ENCODE measurements around the gene PATJ.

The PATJ gene

DNA sequence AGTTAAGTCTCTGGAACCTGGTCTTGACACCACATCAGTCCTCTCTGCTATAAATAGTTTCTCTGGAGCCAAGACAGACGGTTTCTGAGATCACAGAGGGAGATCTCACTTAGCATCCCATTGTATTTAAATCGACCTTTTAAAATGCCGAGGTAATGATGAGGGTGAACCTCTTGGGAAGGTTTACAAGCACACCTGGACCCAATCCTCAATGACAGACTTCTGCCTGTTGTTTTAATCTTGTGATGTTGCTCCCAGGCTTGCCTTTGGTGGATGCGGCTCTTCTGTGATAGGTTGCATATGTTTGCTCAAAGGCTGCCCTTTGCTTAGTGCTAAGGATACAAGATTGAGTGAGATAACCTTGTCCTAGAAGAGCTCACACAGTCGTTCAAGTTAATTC lies 347.7 kb downstream of the PATJ start:
- no peak for DNase-seq (ENCODE audit: low read depth in 2 of 2)

DNA sequence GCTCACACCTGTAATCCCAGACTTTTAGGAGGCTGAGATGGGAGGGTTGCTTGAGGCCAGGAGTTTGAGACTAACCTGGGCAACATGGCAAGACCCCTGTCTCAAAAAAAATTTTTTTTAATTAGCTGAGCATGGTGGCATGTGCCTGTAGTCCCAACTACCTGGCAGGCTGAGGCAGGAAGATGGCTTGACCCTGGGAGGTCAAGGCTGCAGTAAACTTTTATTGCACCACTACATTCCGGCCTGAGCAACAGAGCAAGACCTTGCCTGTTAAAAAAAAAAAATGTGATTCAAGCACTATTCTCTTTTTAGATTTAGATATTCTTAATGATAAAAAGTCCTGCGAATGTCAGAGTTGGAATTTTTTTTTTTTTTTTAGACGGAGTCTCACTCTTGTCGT lies 349.8 kb downstream of the PATJ start:
- no peak for DNase-seq (ENCODE audit: low read depth in 2 of 2)

DNA sequence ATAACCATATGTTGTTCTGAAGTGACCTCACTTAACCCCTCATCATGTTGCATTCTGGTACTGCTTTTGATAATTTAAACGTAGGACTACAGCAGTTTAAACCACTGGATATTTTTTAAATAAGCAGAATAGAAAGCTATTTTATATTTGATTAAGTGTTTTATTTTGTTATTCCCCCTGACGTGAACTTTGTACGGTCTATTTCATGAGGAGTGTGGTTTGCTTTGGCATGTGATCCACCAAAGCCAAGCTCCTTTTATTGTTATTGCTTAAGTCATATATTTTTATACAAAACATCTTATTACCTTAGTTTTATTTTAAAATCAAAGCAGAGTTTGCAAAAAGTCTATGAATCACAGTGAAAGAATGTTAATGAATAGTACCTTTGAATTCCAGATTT lies 351.0 kb downstream of the PATJ start:
- no peak for DNase-seq (ENCODE audit: low read depth in 2 of 2)

DNA sequence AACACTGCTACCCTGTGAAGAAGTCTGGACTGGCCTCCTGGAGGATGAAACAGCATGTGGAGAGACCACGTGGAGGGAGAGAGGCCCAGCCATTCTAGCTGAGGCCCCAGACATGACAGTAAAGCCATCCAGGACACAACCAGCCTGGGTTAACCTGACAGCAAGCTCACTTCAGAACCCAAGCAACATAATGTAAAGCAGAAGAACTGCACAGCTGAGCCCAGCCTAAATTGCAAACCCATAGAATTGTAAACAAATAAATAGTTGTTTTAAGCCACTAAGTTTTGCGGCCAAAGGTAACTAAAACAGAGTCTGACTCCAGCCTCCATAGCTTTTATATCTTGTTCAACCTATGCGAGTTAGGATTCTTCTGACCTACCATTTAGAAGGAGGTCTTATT lies 355.2 kb downstream of the PATJ start:
- no peak for DNase-seq (ENCODE audit: low read depth in 2 of 2)

DNA sequence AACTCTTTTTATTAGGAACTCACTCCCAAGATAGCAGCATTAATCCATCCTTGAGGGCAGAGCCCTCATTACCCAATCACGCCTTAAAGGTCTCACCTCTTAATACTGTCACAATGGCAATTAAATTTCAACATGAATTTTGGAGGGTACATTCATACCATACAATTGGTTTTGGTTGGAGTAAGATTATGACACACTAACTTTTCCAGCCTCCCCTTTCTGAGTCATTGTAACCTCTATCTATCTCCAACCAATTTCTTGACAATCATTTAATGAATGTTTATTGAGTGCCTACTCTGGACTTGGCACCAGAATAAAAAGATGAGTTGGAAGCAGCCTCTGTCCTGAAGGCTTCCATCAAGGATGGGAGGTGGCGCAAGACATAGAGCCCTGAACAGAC lies 358.2 kb downstream of the PATJ start:
- no peak for DNase-seq (ENCODE audit: low read depth in 2 of 2)

DNA sequence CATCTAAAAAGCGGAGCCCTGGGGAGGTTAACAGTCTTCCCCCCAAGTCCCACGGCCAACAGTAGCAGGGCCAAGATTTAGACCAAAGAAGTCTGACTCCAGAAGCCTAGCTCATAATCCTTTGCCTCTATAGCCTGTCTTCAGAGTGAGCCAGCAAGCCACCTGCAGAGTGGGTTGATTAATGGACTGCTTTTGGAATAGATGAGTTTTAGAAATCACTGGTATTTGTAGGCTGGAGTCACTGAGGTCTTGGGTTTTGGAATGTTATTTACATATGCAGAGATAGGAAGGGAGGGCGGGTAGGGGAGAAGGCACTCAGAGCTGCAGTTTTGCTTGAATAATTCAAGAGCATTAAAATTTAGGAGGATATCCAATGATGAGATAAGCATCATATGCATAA lies 361.6 kb downstream of the PATJ start:
- DNase-seq (ENCODE audit: low read depth in 2 of 2): no peak

DNA sequence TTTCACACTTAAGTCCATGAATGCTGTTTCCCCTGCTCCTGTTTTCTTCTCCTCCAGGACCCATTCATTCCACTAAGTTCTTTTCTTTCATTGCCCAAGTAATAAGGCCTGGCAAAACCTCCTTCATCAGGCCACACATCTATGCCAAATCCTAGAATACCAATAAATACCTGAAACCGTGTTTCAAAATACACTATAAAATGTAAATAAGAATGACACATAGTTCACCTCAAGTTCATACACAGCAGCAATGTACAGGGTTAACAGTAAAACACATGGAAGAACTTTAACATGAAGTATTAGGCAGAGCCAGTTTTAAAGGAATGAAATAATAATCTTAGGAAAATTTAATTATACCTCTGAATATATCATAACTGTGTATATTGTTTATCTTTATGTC lies 365.6 kb downstream of the PATJ start:
- no peak for DNase-seq (ENCODE audit: low read depth in 2 of 2)

DNA sequence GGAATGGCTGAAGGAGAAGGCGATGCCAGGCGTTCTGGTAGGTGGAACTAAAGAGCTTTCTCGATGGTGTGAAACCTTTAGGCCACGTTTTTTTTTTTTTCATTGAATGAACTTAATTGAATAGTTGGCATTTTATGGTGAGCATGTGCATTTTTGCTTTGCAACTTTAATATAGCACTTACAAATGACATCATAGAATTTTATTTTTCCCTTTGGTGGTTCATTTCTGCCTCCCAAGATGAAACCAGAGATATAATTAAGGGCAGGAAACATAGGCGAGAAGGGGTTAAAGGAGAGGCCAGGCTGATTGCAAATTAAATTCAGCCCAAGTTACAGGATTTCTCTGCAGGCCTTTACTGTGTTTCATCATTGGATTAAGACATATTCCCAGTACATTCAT lies 366.8 kb downstream of the PATJ start:
- no peak for DNase-seq (ENCODE audit: low read depth in 2 of 2)

DNA sequence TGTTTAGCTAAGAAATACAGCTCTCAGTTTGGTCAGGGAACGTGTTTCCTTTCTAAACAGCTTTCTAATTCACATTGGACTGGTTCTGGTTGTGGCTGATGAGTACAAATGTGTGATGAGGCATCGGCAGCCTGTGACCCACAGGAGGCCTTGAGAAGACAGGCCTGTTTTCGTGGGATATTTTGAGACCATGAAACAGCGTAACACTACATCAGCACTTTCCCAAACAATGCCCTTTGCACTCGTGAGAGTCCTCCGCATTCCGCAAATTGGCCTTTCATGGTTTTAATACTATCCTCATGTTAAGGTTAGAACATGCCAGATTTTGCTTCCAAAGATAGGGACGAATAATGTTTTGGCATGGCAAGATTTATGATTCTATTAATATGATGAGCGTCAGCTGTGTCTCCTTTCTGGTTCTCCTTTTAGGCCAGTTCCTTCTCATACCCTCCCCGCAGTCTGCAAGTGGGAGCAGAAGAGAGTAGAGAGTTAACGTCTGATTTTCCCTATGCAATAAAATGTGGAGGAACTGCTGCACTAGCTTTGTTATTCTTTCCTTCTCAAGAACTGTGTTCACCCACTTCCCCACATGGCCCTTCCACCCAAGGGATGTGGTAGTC lies 368.0 kb downstream of the PATJ start:
- DNase-seq (ENCODE audit: low read depth in 2 of 2): no peak

DNA sequence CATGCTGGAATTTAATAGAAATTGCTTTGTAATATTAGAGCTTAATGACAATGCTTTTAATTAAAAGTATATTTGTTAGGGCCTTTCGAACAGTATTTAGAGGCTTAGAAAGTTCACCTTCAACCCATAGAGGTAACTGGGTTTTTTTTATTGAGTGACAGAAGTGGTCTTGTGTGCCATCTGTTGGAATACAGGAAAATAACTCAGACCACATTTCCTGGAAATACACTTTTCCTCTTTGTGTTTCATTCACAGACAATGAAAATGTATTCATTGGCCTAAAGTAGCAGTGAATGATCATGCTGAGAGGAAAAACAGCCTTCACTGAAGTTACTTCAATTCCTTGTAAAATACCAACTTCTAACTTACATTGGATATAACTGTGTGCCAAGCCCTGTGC lies 368.8 kb downstream of the PATJ start:
- DNase-seq (ENCODE audit: low read depth in 2 of 2): no peak

DNA sequence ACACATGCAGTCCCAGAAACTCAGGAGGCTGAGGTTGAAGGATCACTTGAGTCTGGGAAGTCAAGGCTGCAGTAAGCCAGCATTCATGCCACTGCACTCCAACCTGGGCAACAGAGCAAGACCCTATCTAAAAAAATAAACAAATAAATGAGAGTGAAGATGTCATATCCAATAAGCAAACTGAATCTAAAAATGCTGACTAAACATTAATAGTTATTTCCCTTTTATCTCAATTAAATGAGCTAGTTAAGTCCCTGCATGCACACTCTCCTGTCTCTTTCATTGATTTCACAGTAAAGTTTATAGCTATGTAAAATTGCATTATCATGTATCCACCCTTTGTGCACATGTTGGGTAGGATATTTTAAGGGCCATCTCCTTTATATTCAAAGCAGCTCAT lies 371.2 kb downstream of the PATJ start:
- DNase-seq (ENCODE audit: low read depth in 2 of 2): no peak

DNA sequence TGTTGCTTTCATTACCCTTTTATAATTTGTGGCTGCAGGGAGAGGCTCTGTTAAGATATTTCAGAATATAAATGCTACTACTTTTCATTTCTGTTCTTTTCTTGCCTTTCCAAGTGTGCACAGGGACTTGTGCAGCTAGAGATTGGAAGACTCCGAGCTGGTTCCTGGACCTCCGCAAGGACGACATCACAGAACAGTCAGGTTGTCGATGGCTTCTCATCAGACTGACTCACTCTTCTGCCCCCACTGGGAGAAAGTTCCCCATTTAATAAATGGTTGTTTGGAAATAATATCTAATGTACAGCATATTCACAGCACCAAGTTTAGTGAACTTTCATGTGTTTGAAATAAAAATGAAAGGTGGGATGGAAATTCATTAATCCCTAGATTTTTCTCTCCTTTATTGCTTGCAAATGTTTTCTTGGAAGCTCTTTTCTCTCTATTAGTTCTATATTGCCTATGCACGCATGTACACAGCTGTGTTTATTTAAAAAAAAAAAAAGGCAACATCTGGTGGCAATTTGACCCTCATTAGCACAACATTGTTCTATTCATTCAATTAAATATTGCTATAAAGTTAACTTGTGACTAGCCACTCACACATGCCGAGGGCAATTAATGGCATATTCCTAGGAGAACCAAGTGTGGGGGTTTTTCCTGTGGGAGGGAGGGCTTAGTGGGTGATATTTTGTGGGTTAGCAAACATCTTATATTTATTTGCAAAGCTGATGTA lies 374.9 kb downstream of the PATJ start:
- DNase-seq (ENCODE audit: low read depth in 2 of 2): no peak

DNA sequence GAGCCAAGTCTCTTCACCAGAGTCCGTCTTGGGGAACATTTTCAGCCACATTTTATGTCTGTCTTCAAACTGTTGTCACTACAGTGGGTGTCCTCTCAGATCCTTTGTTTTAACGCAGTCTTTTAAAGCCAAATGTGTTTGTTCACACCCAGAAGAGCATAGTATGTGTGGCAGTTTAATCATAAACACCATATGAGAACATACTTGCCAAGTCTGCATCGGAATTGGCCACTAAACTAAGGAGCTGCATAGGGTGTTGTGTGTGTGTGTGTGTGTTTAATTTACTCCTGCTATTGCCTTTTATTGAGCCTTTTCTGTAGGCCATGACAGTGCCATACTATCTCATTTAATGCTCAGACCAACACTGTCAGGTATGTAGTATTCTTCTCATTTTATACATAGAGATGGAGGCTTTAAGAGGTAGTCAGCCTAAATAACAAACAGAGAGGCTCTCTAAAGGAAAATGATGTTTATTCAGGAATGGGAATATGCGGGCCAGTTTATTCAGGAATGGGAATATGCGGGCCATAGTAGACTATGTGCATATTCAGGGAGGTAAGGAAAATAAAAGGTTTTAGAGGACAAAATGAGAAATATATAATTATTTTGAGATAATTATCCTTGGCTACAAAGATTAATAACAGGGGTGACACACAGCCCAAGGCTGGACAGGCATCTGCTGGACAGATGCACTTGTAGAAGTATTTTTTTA lies 384.5 kb downstream of the PATJ start:
- no peak for DNase-seq (ENCODE audit: low read depth in 2 of 2)

DNA sequence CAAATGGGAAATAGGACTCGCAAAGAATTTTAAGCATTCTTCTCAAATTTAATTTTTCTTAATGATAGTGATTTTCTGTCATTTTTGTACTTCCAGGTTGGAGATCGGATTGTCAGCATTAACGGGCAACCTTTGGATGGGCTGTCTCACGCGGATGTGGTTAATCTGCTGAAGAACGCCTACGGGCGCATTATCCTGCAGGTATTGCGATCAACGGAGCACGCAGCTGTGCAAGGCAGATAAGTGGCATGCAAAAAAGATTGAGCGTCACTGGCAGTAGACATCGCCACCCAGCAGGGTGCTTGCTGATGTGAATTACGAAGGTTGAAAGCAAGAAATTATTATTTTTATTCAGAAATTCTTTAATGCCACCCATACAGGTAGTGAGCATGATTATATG lies 386.5 kb downstream of the PATJ start:
- DNase-seq (ENCODE audit: low read depth in 2 of 2): no peak

DNA sequence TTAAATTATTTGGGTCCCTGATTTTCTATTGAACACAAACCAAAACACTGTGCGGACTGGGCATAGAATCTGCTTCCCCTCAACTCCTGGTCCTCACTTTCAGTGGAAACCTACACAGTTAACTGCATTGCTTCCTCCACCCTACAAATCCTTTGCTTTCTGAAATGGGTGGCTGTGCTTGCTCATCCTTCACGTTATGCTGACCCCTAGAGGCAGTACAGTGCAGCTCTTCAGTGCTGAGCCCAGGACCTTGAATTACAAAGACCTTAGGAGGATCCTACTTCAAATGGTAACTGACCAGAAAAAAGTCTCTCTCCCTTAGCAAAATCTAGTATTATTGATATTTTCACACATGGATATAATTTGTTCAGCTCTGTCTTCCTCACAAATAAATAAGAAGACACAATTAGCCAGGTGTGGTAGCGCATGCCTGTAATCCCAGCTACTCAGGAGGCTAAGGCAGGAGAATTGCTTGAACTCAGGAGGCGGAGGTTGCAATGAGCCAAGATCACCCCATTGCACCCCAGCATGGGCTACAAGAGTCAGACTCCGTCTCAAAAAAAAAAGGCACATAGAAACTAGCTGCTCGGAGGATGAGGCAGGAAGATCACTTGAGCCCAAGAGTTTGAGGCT lies 388.9 kb downstream of the PATJ start:
- no peak for DNase-seq (ENCODE audit: low read depth in 2 of 2)

DNA sequence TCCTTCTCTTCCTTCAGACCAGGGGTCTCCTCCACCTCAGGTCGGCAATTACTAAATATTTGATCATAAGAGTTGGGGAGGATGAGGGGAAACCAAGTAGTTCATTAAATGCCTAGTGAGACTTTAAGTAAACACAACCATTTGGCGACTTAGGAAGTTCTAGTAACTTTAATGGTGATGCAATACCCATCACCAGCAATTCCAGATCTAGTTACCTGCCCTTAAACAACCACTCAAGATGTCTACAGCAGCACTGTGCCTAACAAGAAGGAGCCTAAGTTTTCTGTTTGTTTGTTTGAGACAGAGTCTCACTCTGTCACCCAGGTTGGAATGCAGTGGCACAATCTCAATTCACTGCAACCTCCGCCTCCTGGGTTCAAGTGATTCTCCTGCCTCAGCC lies 395.7 kb downstream of the PATJ start:
- no peak for DNase-seq (ENCODE audit: low read depth in 2 of 2)

DNA sequence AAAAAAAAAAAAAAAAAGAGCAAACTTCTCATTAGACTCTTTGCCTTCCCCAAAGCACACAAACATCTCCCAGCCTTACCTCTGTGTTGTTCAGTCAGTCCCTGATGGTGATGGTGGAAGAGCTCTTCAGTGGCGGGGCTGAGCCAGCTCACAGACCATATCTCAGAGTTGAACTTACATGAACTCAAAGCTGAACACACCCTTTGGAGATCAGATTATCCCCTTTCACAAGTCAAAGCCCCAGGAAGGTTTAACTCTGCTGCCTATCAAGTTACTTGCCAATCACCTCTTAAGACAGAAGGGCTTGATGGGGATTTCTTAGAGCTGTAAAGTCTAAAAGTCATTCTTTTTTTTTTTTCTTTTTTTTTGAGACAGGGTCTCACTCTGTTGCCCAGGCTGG lies 397.1 kb downstream of the PATJ start:
- no peak for DNase-seq (ENCODE audit: low read depth in 2 of 2)

DNA sequence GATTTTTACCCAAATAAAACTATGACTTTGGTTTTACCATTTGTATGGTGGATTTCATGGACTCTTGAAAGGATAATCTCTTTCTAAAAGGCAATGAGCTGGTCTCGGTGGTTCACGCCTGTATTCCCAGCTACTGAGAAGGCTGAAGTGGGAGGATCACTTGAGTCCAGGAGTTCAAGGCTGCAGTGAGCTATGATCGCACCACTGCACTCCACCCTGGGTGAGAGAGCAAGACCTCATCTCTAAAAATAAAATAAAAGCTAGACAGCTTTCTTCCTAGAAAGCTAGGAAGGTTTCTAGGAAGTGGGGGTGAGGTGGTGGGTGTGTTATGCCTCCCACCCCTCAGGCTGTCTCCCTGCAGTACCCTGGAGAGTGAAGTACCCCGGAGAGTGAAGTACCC lies 398.4 kb downstream of the PATJ start:
- DNase-seq (ENCODE audit: low read depth in 2 of 2): no peak

DNA sequence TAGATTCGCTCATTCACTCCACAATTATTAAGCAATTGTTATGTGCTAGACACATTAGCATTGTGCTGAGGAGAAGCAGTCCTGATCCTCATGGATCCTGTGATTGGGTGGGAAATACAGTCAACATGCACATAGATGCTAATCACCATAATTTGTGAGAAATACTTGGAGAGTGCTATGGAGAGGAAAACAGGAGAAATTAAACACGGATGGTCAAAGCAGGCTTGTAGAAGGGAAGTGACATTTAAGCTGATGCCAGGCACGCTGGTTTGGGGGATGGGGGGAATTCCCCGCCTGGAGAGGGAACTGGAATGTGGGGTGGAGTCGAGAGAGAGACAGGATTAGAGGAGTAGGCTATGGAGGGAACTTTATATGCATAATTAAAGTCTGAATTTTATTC lies 400.2 kb downstream of the PATJ start:
- DNase-seq (ENCODE audit: low read depth in 2 of 2): no peak

DNA sequence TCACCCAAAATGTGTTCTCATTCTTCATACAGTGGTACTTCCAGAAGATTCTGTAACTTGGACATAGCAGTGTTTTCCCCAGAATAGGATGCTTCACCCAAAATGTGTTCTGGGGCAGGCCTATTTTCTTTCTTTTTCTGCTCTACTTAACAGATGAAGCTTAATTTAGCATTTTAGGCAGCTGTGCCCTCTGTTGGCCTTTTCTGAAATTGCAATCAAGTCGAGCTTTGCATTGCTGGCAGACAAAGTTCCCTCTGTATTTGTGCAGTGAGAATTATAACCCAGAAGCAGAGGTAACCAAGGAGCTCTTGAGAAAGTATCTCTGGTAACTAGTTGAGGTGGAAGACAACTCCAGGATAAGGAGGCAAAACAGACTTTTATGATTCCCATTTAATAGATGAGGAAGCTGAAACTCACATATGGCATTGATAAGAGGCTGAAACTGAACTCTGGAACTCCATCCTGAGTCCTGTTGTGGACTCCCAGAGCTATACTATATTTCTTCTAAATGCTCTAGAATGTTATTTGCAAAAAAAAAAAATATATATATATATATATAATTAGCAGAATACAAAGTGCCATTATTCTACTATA lies 402.1 kb downstream of the PATJ start:
- DNase-seq (ENCODE audit: low read depth in 2 of 2): peak in 1 of 2 donors; percentile 4

DNA sequence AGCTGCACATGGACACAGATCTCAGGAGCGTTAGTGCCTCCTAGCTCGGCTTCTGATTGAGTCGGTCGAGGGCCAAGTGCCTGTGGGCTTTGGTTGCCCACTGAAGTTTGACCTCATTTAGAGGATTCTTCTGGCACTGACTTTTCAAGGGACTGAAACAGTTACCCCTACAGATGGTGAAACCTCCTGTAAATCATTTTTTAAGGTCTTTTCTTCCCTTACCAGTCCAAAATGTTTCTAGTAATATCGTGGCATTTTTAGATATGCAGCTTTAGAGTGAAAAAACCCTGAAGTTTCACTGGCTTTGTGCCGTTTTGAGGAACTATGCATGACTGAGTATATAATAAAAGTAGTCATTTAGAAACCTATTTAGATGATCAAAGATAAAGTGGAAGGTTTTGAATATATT lies 417.7 kb downstream of the PATJ start:
- no peak for DNase-seq (ENCODE audit: low read depth in 2 of 2)

DNA sequence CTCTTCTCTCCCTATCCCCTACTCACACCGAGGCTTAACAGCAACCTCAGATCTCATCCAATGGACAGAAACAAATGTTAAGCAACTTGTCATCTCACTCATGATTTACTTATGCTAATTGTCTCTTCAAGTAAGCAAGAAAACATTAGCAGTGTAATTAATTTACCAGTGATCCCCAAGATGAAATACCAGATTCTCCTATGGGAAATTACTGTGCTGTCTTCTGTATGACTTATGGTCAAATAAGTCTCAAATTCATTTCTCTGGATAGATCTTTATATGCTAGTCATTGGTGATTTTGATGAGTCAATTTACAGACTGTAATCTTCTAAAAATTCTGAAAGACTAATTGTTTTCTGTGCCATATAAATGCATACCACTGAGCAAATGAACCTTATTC lies 419.4 kb downstream of the PATJ start:
- no peak for DNase-seq (ENCODE audit: low read depth in 2 of 2)
